Peyer's patch (tissue), 4 donors: ENCODE results near the gene SH3BP1. TPM values are rescaled to one million over a fixed set of nuclear protein-coding genes. Genes with fewer than 3 reads are reported as not detected.
A peak's percentile ranks its signal among the peaks of the same experiment; 100 is the strongest.

Experiments used
- DNase-seq, 3 donors: peaks; one replicate each; pipeline ENCODE4 v3.0.0-alpha.2; 2017 to 2019
- H3K27ac ChIP-seq, 4 donors: fragments of 200-600 bp; sonication (generic); one replicate each; pipeline ENCODE4 v1.5.1; 2016 to 2019
- H3K27me3 ChIP-seq, 2 donors: fragments of 200-600 bp; sonication (generic); one replicate each; pipeline ENCODE4 v1.5.1; 2019
- H3K36me3 ChIP-seq, 3 donors: fragments of 200-600 bp; sonication (generic); one replicate each; pipeline ENCODE4 v1.5.1; 2016 to 2019
- H3K4me1 ChIP-seq, 4 donors: fragments of 200-600 bp; sonication (generic); one replicate each; pipeline ENCODE4 v1.5.1; 2016 to 2019
- H3K4me3 ChIP-seq, 4 donors: fragments of 200-600 bp; sonication (generic); 1 replicate in 3 of 4; 2 replicates in 1 of 4; pipeline ENCODE4 v1.5.1; 2016 to 2019; ENCODE audit warnings: mild to moderate bottlenecking in 1 of 4
- H3K9me3 ChIP-seq, 4 donors: fragments of 200-600 bp; sonication (generic); one replicate each; pipeline ENCODE4 v1.5.1; 2016 to 2019; ENCODE audit warnings: mild to moderate bottlenecking in 1 of 4
- POLR2A ChIP-seq, 2 donors: fragments of 450-650 bp; IDR thresholded peaks; one replicate each; pipeline ENCODE4 v1.5.1; 2017; ENCODE audit warnings: antibody characterized with exemption in 2 of 2, mild to moderate bottlenecking in 2 of 2, moderate library complexity in 2 of 2
- total RNA-seq, 4 donors: library from RNA; depleted of rRNA; stranded (reverse); fragments of >200 nt; gene quantifications; one replicate each; pipeline ENCODE4 v1.1.0, GENCODE V29; 2016
- TF ChIP-seq, protein P1 (sequence below), 6 experiments: fragments of 450-650 bp in 4 of 6; fragments of 200-600 bp in 2 of 6; sonication (generic) in 1 of 6; IDR thresholded peaks; one replicate each; pipeline ENCODE4 v1.5.1; 2017 to 2019; ENCODE audit warnings: antibody characterized with exemption in 6 of 6, mild to moderate bottlenecking in 3 of 6, moderate library complexity in 1 of 6

Gene SH3BP1
- total RNA-seq, 4 donors from 2014 or later = 55.0 to 135 (median 71.8) TPM

DNA sequence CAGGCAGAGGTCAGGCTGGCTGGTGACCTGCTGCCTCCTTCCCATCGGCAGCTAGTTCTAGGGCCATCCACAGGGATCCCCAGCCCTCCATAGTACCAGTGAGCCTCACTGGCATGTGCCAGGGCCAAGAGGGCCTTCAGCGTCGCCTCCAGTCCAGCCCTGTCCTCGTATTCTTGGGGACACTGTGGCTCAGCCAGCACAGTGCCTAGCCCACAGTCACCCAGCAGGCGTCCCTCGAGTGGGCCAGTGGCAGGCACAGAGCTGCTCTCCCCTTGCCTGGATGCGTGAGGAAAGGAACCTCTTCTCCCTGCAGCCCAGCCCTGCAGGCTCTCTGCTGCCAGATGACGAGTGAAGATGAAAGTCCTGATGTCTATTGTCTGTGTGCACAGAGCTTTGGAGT lies 10.6 kb upstream of the SH3BP1 start:
- H3K27ac ChIP-seq = peak overlapping the region in 2 of 4 donors; percentile 62 to 80
- H3K36me3 ChIP-seq = peaks cover 0 to 57% (median 0%) of the 10 kb centered on the region in 3 donors
- no peaks in the 10 kb centered on the region for H3K9me3 ChIP-seq
- DNase-seq = no peak
- H3K27me3 ChIP-seq = no peaks in the 10 kb centered on the region
- H3K4me1 ChIP-seq = peaks cover 6 to 49% (median 43%) of the 10 kb centered on the region in 4 donors
- TF ChIP-seq POLR2A (IDR thresholded peaks at IDR 0.05) = no peak
- TF ChIP-seq, protein P1, sequence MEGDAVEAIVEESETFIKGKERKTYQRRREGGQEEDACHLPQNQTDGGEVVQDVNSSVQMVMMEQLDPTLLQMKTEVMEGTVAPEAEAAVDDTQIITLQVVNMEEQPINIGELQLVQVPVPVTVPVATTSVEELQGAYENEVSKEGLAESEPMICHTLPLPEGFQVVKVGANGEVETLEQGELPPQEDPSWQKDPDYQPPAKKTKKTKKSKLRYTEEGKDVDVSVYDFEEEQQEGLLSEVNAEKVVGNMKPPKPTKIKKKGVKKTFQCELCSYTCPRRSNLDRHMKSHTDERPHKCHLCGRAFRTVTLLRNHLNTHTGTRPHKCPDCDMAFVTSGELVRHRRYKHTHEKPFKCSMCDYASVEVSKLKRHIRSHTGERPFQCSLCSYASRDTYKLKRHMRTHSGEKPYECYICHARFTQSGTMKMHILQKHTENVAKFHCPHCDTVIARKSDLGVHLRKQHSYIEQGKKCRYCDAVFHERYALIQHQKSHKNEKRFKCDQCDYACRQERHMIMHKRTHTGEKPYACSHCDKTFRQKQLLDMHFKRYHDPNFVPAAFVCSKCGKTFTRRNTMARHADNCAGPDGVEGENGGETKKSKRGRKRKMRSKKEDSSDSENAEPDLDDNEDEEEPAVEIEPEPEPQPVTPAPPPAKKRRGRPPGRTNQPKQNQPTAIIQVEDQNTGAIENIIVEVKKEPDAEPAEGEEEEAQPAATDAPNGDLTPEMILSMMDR (IDR thresholded peaks at IDR 0.05) = no peak
- H3K4me3 ChIP-seq = no peak overlapping the region

DNA sequence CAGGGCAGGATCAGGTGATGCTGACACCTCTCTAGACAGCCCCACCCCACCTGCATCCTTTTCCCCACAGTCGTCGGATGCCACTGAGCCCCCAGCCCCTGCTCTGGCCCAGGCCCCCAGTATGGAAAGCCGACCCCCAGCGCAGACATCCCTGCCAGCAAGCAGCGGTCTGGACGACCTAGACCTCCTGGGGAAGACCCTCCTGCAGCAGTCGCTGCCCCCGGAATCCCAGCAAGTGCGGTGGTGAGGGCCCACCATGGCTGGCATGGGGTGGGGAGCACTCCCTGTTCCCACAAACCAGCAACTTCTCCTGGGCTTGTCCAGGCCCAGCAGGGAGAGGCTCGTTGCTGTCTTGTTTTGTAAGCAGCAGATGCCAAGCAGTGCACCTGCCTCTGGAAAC lies 9.5 kb upstream of the SH3BP1 start:
- DNase-seq = no peak
- Histone ChIP-seq H3K27me3 (no peaks in the 10 kb centered on the region), H3K4me1 (peaks cover 17 to 54% (median 50%) of the 10 kb centered on the region in 4 donors), H3K4me3 (no peak overlapping the region), H3K36me3 (peaks cover 0 to 51% (median 0%) of the 10 kb centered on the region in 3 donors), H3K27ac (no peak overlapping the region), H3K9me3 (no peaks in the 10 kb centered on the region)
- TF ChIP-seq POLR2A (IDR thresholded peaks at IDR 0.05) = no peak
- TF ChIP-seq, protein P1 (IDR thresholded peaks at IDR 0.05) = no peak

DNA sequence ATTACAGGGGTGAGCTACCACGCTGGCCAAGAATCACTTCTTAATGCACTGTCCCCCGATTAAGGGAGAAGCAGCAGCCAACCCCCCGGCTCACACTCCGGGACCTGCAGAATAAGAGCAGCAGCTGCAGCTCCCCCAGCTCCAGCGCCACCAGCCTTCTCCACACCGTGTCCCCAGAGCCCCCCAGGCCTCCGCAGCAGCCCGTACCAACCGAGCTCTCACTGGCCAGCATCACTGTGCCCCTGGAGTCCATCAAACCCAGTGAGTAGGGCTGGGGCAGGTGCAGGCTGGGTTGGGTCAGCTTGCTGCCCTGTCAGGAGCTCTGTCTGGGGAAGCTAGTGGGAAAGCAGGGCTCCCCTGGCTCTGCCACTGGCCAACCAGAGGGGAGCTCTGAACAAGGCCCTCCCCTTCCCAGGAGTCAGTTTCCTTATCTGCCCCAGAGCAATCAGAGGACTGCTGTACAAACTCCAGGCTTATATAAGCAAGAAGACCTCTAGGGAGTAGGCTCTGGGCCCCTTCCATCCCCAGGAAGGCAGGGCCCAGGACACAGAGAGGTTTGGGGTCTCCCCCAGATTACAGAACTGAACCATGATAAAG lies 8.5 kb upstream of the SH3BP1 start:
- Histone ChIP-seq H3K36me3 (peaks cover 0 to 46% (median 0%) of the 10 kb centered on the region in 3 donors), H3K4me1 (peaks cover 17 to 55% (median 51%) of the 10 kb centered on the region in 4 donors), H3K27ac (peak overlapping the region in 1 of 4 donors; percentile 94), H3K27me3 (no peaks in the 10 kb centered on the region), H3K4me3 (no peak overlapping the region), H3K9me3 (no peaks in the 10 kb centered on the region)
- TF ChIP-seq, protein P1 (IDR thresholded peaks at IDR 0.05) = no peak
- TF ChIP-seq POLR2A (IDR thresholded peaks at IDR 0.05) = no peak
- DNase-seq = no peak

DNA sequence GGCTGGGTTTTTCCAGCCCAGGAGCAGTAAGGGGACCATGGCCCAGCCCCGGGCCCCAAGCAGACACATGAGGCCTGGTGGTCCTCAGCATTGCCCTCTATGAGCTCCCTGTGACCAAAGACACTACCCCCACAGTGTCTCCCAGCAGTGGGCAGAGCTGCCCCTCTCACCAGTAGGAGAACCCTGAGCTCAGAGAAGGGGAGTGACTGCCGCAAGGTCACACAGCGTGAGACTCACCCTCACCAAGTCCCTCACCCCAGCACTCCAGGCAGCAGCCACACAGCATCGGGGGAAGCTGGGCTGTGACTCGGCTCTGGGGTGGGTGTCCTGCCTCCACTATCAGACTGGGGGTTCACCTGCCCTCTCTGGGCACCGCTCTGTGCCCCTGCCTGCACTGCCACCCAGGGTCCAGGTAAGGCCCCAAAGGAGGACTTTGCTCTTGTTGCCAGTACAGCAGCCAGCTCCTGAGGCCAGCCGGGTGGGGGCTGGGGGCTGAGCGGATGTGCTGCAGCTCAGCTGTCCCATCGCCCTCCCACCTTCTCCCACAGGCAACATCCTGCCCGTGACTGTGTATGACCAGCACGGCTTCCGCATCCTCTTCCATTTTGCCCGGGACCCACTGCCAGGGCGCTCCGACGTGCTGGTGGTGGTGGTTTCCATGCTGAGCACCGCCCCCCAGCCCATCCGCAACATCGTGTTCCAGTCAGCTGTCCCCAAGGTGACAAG lies 7.9 kb upstream of the SH3BP1 start:
- Histone ChIP-seq H3K4me3 (no peak overlapping the region), H3K36me3 (peaks cover 0 to 43% (median 0%) of the 10 kb centered on the region in 3 donors), H3K4me1 (peaks cover 21 to 55% (median 50%) of the 10 kb centered on the region in 4 donors), H3K27ac (peak overlapping the region; percentile 30 to 98 (median 84)), H3K27me3 (no peaks in the 10 kb centered on the region), H3K9me3 (no peaks in the 10 kb centered on the region)
- peak in 1 of 3 donors; percentile 63 for DNase-seq
- TF ChIP-seq POLR2A (IDR thresholded peaks at IDR 0.05) = no peak
- TF ChIP-seq, protein P1 (IDR thresholded peaks at IDR 0.05) = no peak

DNA sequence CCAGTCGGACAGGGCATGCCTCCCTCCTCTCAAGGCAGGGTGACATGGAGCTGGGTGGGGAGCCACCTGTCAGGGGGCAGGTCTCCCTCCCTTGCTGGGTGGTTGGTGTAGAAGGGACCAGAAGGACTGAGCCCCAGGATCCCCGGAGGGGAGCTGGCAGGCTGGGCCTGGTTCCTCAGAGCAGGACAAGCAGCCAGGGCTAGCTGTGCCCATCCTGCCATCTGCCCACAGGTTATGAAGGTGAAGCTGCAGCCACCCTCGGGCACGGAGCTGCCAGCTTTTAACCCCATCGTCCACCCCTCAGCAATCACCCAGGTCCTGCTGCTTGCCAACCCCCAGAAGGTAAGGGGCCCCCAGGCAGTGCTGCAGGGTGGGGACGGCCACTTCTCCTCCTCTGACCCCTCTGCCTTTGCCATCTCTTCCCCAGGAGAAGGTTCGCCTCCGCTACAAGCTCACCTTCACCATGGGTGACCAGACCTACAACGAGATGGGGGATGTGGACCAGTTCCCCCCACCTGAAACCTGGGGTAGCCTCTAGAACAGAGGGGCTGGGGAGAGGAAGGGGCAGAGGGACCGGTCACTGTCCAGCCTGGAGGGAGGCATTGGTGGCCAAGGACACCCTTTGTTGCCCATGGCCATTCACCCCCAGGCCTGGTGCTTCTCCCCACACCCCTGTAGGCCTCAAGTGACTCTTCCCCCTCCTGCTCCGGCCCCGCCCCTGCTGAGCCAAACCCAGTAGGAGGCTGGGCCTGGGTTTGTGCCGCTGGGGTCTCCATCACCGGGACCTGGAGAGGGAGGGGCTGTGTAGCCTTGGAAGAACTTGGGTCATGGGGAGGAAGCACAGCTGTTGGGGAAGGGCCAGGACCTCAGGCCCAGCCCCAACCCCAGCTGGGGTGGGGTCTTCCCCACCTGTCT lies 7.0 kb upstream of the SH3BP1 start:
- Histone ChIP-seq H3K9me3 (no peaks in the 10 kb centered on the region), H3K27me3 (no peaks in the 10 kb centered on the region), H3K4me3 (no peak overlapping the region), H3K36me3 (peaks cover 0 to 43% (median 0%) of the 10 kb centered on the region in 3 donors), H3K27ac (peak overlapping the region; percentile 74 to 98 (median 88)), H3K4me1 (peaks cover 21 to 55% (median 48%) of the 10 kb centered on the region in 4 donors)
- TF ChIP-seq, protein P1 (IDR thresholded peaks at IDR 0.05) = no peak
- TF ChIP-seq POLR2A (IDR thresholded peaks at IDR 0.05) = no peak
- no peak for DNase-seq
